K562 (cell line): ENCODE data around the gene SYF2. TPM values are rescaled to one million over a fixed set of nuclear protein-coding genes. Genes with fewer than 3 reads are reported as not detected.

Experiments used
- CLOCK ChIP-seq: fragments of 250-450 bp; sonication (Bioruptor Pico); IDR thresholded peaks from 2 replicates; pipeline ENCODE4 v1.4.0; 2020; ENCODE audit warnings: mild to moderate bottlenecking, moderate library complexity, borderline replicate concordance
- FIP1L1 ChIP-seq: fragments of 200-400 bp; formaldehyde crosslinking; IDR thresholded peaks from 2 replicates; pipeline ENCODE4 v1.6.1; 2018; ENCODE audit warnings: mild to moderate bottlenecking, low read depth, low read length; ENCODE audit not compliant: poor library complexity, severe bottlenecking
- HSF4 ChIP-seq: fragments of 250-450 bp; sonication (Bioruptor Pico); IDR thresholded peaks from 2 replicates; pipeline ENCODE4 v2.1.2; 2022; ENCODE audit warnings: mild to moderate bottlenecking, moderate library complexity, borderline replicate concordance
- NFYB ChIP-seq: IDR thresholded peaks from 2 replicates; pipeline ENCODE4 v1.6.1; 2011; ENCODE audit warnings: mild to moderate bottlenecking, moderate library complexity; ENCODE audit not compliant: insufficient read length; ENCODE audit errors: extremely low read depth
- U2AF1 ChIP-seq: fragments of 200-400 bp; formaldehyde crosslinking; optimal IDR thresholded peaks from 2 replicates; pipeline ENCODE3; 2017; ENCODE audit warnings: mild to moderate bottlenecking, low read depth, low read length, moderate library complexity
- ZNF311 ChIP-seq: fragments of 250-450 bp; sonication (Bioruptor Pico); IDR thresholded peaks from 2 replicates; pipeline ENCODE4 v1.4.0; 2020; ENCODE audit warnings: mild to moderate bottlenecking, moderate library complexity
- ZNF316 ChIP-seq: fragments of 450-650 bp; IDR thresholded peaks from 2 replicates; pipeline ENCODE4 v1.6.1; 2016
- ZNF407 ChIP-seq: fragments of 450-650 bp; IDR thresholded peaks from 2 replicates; pipeline ENCODE4 v1.6.1; 2016; ENCODE audit warnings: low read depth
- ZNF431 ChIP-seq: sonication (generic); formaldehyde crosslinking; IDR thresholded peaks from 2 replicates; pipeline ENCODE4 v1.8.0; 2022; ENCODE audit warnings: mild to moderate bottlenecking, missing genetic modification reagents
- ZNF75A ChIP-seq: fragments of 450-650 bp; formaldehyde crosslinking; IDR thresholded peaks from 2 replicates; pipeline ENCODE4 v1.4.0; 2020; ENCODE audit warnings: mild to moderate bottlenecking
- polyA plus RNA-seq, 8 experiments: library from polyadenylated mRNA; depleted of rRNA in 4 of 8; stranded (reverse) in 5 of 8; unstranded in 3 of 8; fragments of >200 nt; fragmentation: Nextera tagmentation in 2 of 8; fragmentation: Illumina TruSeq in 1 of 8; extraction: Ambion mirVana in 2 of 8; extraction: Trizol in 1 of 8; gene quantifications; 2 replicates each; pipeline versions ENCODE4 v1.2.1 to v1.2.3, GENCODE V29; 2011 to 2014; ENCODE audit warnings: inconsistent platforms in 1 of 8, missing spikeins in 1 of 8
- total RNA-seq, 7 experiments: library from RNA; depleted of rRNA in 6 of 7; stranded (reverse); fragments of >200 nt in 6 of 7; fragmentation: Illumina TruSeq in 2 of 7; extraction: Trizol in 2 of 7; gene quantifications; 2 replicates each; pipeline versions ENCODE4 v1.2.1 to v1.2.3, GENCODE V29; 2011 to 2021; ENCODE audit warnings: low replicate concordance in 1 of 7
- TF ChIP-seq, protein P1 (sequence below): fragments of 450-650 bp; IDR thresholded peaks from 2 replicates; pipeline ENCODE4 v1.6.1; 2018; ENCODE audit warnings: mild to moderate bottlenecking, low read depth; ENCODE audit not compliant: partially characterized antibody
- TF ChIP-seq, protein P2 (sequence below): fragments of 450-650 bp; IDR thresholded peaks from 2 replicates; pipeline ENCODE4 v1.6.1; 2014; ENCODE audit warnings: low read depth, mild to moderate bottlenecking, moderate library complexity, borderline replicate concordance

Gene SYF2
- total and polyA plus RNA-seq, 9 of the 15 experiments (the other 6 are each of a cell fraction or from before 2014, with no cell fraction given), result 20.9 to 69.0 (median 43.2) TPM

- TF ChIP-seq CLOCK (0 out of 2 replicates have a peak, but pooled peaks have one; percentile 14), U2AF1 (no peak), FIP1L1 (no peak), HSF4 (CRISPR knock-in tag) (peak; percentile 73; the same call in 1 of the 2 replicates), ZNF311 (CRISPR knock-in tag) (no peak; the same call in none of the 2 replicates), NFYB (peak; percentile 53), ZNF316 (0 out of 2 replicates have a peak, but pooled peaks have one; percentile 9), ZNF407 (no peak), ZNF431 (no peak), ZNF75A (CRISPR knock-in tag) (no peak)
- TF ChIP-seq, protein P1, sequence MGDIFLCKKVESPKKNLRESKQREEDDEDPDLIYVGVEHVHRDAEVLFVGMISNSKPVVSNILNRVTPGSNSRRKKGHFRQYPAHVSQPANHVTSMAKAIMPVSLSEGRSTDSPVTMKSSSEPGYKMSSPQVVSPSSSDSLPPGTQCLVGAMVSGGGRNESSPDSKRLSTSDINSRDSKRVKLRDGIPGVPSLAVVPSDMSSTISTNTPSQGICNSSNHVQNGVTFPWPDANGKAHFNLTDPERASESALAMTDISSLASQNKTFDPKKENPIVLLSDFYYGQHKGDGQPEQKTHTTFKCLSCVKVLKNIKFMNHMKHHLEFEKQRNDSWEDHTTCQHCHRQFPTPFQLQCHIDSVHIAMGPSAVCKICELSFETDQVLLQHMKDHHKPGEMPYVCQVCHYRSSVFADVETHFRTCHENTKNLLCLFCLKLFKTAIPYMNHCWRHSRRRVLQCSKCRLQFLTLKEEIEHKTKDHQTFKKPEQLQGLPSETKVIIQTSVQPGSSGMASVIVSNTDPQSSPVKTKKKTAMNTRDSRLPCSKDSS, result no peak
- TF ChIP-seq, protein P2, sequence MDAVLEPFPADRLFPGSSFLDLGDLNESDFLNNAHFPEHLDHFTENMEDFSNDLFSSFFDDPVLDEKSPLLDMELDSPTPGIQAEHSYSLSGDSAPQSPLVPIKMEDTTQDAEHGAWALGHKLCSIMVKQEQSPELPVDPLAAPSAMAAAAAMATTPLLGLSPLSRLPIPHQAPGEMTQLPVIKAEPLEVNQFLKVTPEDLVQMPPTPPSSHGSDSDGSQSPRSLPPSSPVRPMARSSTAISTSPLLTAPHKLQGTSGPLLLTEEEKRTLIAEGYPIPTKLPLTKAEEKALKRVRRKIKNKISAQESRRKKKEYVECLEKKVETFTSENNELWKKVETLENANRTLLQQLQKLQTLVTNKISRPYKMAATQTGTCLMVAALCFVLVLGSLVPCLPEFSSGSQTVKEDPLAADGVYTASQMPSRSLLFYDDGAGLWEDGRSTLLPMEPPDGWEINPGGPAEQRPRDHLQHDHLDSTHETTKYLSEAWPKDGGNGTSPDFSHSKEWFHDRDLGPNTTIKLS, result no peak
Observed at GRCh38 chr1:25232866-25233784, 823 bp upstream of the SYF2 start (continued).
